Sigmoid colon (tissue), 4 donors: ENCODE measurements around the gene CSF1R.

ENCODE experiments used
- CTCF ChIP-seq, 4 experiments: fragments of 450-650 bp in 3 of 4; fragments of 200-600 bp in 1 of 4; IDR thresholded peaks; one replicate each; pipeline ENCODE4 v1.5.1; 2016 to 2019; ENCODE audit warnings: antibody characterized with exemption in 4 of 4, mild to moderate bottlenecking in 3 of 4, moderate library complexity in 2 of 4
- EP300 ChIP-seq, 4 donors: sonication (generic); formaldehyde crosslinking; IDR thresholded peaks; one replicate each; pipeline ENCODE4 v1.6.1; 2017; ENCODE audit warnings: antibody characterized with exemption in 4 of 4
- POLR2A ChIP-seq, 2 donors: fragments of 450-650 bp; IDR thresholded peaks; one replicate each; pipeline ENCODE4 v1.6.1; 2016; ENCODE audit warnings: antibody characterized with exemption in 2 of 2, mild to moderate bottlenecking in 2 of 2, moderate library complexity in 2 of 2
- POLR2AphosphoS5 ChIP-seq, 4 donors: sonication (generic); formaldehyde crosslinking; IDR thresholded peaks; one replicate each; pipeline ENCODE4 v1.6.1; 2017; ENCODE audit warnings: antibody characterized with exemption in 4 of 4

- TF ChIP-seq POLR2A (IDR thresholded peaks at IDR 0.05) (no peak), CTCF (IDR thresholded peaks at IDR 0.05) (no peak), POLR2AphosphoS5 (IDR thresholded peaks at IDR 0.05) (no peak), EP300 (IDR thresholded peaks at IDR 0.05) (no peak)
Observed at GRCh38 chr5:150126921-150127265, 40.5 kb upstream of the CSF1R start.
